ENCODE measurements around the gene HIVEP1. TPM values are rescaled to one million over a fixed set of nuclear protein-coding genes. Genes with fewer than 3 reads are reported as not detected.
A peak's percentile ranks its signal among the peaks of the same experiment; 100 is the strongest.

Gene HIVEP1
- total RNA-seq, 1 donor = 21.8 TPM

DNA sequence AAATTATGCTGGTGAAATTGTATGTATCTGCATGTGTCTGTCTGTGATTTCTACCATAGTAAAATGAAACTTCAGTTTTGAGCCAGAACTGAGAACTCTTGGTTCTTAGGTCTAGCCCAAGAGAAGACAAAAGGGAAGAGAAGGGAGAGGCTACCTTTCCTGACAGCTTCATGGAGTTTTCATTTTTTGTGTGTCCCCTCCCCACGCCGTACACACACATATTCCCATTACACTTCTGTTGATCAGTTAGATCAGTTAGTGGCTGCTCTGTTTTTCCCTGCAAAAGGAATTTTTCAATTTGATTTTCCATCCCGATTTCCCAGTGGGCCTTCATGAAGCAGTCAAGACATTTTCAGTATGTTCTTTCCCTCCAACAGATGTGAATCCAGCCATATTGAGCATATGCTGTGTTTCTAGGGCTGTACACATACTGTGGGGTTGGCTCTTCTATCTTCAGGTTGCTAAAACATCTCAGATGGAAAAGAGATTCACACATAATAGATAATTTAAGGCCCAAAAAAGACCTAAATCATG is 52.5 kb downstream of the HIVEP1 start:
- TF ChIP-seq, protein P1, sequence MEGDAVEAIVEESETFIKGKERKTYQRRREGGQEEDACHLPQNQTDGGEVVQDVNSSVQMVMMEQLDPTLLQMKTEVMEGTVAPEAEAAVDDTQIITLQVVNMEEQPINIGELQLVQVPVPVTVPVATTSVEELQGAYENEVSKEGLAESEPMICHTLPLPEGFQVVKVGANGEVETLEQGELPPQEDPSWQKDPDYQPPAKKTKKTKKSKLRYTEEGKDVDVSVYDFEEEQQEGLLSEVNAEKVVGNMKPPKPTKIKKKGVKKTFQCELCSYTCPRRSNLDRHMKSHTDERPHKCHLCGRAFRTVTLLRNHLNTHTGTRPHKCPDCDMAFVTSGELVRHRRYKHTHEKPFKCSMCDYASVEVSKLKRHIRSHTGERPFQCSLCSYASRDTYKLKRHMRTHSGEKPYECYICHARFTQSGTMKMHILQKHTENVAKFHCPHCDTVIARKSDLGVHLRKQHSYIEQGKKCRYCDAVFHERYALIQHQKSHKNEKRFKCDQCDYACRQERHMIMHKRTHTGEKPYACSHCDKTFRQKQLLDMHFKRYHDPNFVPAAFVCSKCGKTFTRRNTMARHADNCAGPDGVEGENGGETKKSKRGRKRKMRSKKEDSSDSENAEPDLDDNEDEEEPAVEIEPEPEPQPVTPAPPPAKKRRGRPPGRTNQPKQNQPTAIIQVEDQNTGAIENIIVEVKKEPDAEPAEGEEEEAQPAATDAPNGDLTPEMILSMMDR (IDR thresholded peaks at IDR 0.05; ENCODE audit: insufficient read depth, low read length) = no peak
- H3K4me3 ChIP-seq (ENCODE audit: low read depth, low read length) = no peak overlapping the region
- no peak for DNase-seq (ENCODE audit: low read depth)

DNA sequence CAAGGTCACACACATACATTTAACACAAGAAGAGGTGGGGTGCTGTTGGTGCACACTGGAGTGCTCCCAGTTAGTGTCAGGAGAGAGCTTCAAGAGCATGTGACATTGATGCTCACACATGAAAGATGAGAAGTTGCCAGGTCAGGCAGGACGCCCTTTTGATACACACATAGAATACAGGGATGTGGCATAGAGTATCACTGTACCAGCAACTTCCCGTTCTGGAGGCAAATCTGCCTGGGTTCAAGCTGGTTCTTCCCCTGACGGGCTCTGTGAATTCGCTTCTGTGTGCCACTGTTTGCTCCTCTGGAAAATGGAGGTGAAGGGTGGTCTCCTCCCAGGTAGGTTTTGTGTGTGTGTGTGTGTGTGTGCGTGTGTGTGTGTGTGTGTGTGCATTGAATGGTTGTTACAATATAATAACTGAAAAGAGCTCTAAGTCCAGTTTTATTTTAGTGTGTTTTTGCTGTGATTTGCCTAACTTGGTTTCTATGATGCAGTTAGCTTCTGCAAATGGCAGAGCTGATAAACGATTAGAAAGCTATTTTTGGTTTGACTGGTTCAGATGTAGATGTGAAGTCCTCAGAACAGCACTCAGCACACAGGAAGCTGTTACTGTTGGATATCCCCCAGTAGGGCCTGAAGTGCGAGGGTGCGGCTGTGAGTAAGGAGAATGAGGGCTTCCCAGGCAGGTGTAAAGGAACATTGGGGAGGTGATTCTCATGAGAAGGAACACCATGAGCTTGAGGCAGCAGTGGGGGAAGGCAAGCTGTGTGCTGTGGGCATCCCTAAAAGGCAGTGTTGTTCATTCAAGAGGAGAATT is 53.4 kb downstream of the HIVEP1 start:
- TF ChIP-seq, protein P1 (IDR thresholded peaks at IDR 0.05; ENCODE audit: insufficient read depth, low read length) = no peak
- H3K4me3 ChIP-seq (ENCODE audit: low read depth, low read length) = no peak overlapping the region
- no peak for DNase-seq (ENCODE audit: low read depth)

DNA sequence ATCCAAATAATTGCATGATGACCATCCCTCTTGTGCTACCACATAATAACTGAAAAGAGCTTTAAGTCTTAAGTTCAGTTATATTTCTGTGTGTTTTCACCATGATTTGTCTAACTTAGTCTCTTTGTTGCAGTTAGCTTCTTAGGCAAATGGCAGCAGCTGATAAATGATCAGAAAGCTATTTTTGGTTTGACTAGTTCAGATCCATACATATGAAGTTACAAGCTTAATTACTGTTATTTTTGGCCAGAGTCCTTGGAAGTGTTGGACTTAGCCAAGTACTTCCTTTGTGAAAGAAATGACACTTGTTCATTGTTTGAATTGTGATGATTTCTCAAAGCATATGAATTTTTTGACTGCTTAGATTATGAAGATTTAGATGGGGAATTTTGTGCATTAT is 54.2 kb downstream of the HIVEP1 start:
- no peak overlapping the region for H3K4me3 ChIP-seq (ENCODE audit: low read depth, low read length)
- DNase-seq (ENCODE audit: low read depth) = peak; percentile 68
- TF ChIP-seq, protein P1 (IDR thresholded peaks at IDR 0.05; ENCODE audit: insufficient read depth, low read length) = no peak

DNA sequence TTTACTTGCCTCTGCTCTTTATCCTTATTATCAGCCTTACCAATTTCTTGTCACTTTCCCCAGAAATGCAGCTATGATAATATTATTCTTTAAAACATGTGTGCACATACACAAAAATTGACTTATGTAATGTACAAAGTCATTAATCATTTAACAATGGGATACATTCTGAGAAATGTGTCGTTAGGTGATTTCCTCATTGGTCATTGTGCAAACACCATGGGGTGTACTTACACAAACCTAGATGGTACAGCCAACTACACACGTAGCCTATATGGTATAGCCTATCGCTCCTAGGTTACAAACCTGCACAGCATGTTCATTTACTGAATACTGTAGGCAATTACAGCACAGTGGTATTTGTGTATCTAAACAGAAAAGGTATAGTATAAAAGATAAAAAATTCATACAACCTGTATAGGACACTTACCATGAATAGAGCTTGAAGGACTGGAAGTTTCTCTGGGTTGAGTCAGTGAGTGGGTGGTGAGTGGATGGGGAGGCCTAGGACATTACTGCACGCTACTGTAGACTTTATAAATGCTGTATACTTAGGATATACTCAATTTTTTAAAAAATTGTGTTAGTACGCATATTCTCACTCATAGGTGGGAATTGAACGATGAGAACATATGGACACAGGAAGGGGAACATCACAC is 56.9 kb downstream of the HIVEP1 start:
- DNase-seq (ENCODE audit: low read depth) = no peak

DNA sequence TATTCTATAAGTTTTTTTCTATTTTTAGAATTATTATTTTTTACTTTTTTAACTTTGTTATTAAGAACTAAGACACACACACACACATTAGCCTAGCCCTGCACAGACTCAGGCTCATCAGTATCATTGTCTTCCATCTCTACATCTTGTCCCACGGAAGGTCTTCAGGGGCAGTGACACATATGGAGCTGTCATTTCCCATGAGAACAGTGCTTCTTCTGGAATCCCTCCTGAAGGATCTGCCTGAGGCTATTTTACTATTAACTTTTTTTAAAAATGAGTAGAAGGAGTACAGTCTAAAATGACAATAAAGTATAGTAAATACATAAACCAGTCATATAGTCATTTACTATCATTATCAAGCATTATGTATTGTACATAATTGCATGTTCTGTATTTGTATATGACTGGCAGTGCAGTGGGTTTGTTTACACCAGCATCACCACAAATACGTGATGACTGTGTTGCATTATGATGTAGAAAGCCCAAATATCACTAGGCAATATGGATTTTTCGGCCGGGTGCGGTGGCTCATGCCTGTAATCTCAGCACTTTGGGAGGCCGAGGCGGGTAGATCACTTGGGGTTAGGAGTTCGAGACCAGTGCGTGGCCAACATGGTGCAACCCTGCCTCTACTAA is 57.9 kb downstream of the HIVEP1 start:
- no peak overlapping the region for H3K4me3 ChIP-seq (ENCODE audit: low read depth, low read length)
- no peak for DNase-seq (ENCODE audit: low read depth)
- TF ChIP-seq, protein P1 (IDR thresholded peaks at IDR 0.05; ENCODE audit: insufficient read depth, low read length) = no peak

More for the DNA sequence above, 56.9 kb downstream of the HIVEP1 start:
- H3K4me3 ChIP-seq (ENCODE audit: low read depth, low read length) = no peak overlapping the region
- TF ChIP-seq, protein P1 (IDR thresholded peaks at IDR 0.05; ENCODE audit: insufficient read depth, low read length) = no peak

DNA sequence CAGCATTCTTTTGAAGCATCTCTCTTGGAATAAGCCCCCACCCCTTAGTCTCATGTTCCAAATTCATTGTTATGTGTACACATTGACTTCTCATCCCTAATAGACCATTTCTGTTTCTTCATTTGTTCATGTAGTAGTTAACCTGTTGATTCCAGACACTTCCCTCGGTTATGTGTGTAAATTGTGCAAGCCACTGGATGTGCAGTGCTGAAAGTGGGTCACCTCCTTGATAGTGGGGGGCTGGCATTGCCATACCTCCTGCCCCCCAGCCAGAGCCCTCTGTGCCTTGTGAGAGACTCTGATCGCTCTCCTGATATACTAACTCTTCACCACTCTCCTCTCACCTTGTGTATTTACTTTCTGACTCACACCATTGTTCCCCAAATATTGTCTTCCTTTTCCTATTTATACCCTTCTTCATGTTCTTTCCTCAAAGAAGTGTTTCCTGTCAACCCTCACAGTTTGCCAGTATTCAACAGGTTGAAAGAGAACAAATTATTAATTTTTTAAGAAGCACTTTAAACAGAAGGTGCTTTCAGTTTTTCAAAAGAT is 59.0 kb downstream of the HIVEP1 start:
- TF ChIP-seq, protein P1 (IDR thresholded peaks at IDR 0.05; ENCODE audit: insufficient read depth, low read length) = no peak
- H3K4me3 ChIP-seq (ENCODE audit: low read depth, low read length) = no peak overlapping the region
- DNase-seq (ENCODE audit: low read depth) = no peak
